Middle frontal gyrus (tissue), 1 donor: ENCODE data around the gene ADCY4.
"Not testable (repeated sequence)": the region's sequence is repeated elsewhere in the genome, so short reads cannot be mapped to it uniquely, and the experiment has no call there.

Source experiments
- DNase-seq: peaks from one replicate; pipeline ENCODE4 v3.0.0-alpha.2; 2015; ENCODE audit warnings: low spot score; ENCODE audit errors: extremely low spot score

ADCY4 gene

DNA sequence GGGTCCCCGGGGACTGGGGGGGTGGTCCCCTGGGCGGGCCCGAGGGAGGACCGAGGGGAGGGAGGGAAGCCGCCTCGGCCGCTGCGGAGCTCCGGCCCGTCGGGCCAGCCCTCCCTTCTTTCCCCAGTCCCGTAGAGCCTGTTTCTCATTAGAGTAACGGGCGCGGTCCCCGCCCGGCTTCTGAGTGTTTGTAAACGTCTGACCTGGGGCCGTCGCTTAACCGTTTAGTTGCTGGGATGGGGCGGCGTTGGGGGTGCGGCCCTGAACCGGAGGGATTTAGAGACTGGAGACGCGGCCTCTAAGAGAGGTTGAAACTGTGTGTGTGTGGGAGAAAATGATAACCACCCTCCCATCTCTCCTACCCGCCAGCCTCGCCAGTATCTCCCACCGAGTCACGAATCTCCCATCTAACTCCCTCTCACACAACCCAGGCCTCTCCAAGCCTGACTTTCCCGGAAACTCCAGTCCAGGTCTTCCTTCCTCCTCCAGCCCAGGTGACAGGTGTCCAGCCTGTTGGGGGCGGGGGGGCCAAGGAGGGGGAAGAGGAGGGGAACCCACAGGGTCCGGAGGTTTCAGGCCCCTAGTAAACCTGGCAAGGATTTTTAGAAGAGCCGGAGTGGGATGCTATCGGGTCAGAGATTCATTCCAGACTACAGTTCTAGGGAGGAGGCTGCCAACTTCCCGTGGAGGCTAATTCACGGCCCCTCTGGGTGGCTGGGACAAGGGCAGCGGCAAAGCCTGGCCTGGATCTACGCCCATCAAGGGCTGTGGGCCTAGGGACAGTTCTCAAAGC, 32.0 kb upstream of the ADCY4 start:
- no peak for DNase-seq

DNA sequence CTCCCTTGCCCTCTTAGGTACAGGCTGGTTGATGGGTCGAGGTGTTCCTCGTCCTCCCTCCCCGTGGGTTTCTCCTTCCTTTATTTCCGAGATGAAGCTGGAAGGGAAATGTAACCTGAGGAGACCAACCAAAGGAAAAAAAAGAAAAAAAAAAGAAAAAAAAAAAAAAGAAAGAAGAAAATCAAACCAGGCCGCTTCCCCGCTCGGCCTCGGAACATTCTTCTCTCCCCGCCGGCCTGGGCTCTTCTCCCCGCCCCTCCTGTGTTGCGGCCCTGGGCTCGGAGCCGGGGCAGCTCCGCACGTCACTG, 31.5 kb upstream of the ADCY4 start:
- no peak for DNase-seq

DNA sequence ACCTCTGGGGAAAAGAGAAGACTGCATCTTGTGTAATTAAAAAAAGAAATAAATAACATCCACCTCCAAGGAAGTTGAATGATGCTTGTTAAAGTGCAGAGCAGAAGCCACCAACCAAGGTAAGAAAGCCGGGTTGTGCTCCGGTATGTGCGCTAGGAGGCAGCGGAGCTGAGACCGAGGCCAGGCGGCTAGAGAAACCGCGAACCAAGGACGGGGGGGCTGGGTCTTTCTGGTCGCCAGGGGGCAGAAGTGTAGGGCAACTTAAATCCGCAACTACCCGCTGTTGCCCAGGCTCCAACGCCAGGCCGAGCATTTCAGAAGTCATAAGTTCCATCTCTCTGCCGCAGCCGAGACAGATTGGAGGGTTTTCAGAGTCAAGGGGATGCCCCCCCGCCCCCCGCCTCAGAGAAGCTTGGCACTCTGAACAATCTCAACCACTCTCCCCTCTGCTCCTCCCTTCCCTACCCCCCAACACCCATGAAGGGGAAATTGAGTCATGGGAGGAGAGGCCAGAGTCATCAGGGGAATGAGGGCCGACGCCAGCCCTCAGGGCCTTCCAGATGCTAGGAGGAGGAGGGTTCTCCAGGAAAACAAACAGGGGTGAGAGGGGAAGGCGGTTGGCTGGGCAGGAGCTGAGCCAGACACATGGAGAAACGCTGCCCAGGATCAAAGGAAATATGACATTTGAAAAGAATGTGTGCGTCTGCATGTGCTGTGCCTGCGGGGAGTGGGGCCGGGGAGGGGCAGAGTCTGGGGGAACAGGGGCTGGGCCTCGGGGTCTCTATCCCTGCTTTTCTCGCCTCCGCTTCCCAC, 30.9 kb upstream of the ADCY4 start:
- no peak for DNase-seq

DNA sequence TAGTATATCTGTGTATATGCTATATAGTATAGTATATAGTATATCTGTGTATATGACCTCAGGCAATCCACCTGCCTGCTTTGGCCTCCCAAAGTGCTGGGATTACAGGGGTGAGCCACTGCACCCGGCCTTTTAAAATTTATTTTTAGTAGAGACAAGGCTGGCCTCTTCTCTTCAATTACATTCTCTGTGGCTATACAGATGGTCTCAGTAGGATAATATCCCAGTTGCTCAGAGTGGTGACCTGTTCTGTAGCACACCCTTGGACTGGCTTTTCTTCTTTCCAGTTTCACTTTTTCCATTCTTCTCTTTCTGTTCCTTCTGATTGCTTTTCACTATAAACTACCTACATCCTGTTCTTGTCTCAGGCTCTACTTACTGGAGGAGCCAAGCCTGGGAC, 30.0 kb upstream of the ADCY4 start:
- DNase-seq = no peak

DNA sequence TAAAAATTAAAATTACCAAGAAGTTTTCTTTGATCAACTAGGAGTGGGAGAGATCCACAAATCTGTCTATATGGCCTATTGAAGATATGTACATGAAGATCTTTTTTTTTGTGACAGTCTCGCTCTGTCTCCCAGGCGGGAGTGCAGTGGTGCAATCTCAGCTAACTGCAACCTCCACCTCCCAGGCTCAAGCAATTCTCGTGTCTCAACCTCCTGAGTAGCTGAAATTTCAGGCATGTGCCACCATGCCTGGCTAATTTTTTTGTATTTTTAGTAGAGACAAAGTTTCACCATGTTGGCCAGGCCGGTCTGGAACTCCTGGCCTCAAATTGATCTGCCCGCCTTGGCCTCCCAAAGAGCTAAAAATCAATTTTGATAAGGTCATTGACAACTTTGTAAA, 28.5 kb upstream of the ADCY4 start:
- no peak for DNase-seq

DNA sequence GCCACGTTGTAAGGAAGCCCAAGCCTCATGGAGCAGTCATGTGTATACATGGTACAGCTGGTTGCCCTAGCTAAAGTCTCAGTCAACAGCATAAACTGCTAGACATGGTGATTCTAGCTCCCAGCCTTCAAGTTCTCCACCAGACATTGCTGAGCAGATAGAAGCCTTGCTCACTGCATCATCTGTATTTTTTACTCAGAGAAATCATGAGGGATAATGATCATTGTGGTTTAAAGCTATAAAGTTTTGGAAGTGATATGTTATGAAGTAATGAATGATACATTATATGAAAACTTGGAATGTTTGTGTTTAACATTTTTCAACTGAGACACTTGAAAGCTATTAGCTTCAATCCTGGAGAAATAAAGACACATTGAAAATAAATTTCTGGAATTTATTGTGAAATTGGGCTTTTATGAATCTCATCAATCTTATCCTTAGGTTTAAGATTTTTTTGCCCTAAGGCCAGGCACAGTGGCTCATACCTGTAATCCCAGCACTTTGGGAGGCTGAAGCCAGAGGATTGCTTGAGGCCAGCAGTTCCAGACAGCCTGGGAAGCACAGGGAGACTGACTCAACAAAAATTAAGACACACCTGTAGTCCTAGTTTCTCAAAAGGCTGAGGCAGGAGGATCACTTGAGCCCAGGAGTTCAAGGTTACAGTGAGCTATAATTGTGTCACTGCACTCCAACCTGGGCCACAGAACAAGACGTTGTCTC, 27.5 kb upstream of the ADCY4 start:
- no peak for DNase-seq

DNA sequence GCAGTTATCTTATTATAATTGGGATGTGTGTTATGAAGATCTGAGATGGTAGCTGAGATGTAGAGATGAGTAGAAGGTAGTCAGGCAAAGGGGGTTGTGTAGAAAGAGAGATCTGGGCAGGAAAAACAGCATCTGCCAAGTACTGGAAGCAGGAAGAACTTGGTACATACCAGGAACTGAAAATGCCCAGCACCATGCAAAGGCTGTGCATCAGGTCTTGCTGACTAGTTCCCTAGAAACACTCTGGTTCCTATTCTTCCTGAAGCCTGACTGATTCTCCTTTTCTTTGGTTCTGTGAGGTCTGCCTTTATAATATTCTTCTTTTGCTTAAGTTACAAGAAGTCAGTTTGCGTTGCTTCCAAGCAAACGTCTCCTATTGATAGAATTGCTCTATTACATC, 26.5 kb upstream of the ADCY4 start:
- no peak for DNase-seq

DNA sequence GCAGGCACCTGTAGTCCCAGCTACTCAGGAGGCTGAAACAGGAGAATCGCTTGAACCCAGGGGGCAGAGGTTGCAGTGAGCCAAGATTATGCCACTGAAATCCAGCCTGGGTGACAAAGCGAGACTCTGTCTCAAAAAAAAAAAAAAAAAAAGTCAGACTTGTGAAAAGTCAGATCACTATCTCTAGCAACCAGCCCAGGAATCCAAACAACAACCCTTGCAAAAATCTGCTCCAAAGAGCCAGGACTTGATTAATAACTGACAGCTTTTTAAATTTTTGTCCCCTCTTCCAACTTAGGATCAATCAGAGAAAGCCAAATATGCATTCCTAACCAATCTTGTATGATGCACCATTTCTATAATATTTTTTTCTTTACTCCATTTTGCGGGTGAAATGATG, 25.4 kb upstream of the ADCY4 start:
- DNase-seq = no peak

DNA sequence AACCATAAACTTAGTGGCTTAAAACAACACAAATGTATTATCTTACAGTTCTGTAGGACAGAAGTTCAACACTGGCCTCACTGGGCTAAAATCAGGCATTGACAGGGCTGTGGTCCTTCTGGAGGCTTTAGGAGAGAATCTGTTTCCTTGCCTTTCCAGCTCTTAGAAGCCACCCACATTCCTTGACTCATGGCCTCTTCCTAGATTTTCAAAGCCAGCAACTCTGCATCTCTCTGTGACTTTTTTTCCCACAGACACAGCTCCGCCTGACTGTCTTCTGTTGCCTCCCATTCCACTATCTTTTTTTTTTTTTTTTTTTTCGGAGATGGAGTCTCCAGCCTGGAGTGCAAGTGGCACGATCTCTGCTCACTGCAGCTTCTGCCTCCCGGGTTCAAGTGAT, 21.3 kb upstream of the ADCY4 start:
- no peak for DNase-seq

DNA sequence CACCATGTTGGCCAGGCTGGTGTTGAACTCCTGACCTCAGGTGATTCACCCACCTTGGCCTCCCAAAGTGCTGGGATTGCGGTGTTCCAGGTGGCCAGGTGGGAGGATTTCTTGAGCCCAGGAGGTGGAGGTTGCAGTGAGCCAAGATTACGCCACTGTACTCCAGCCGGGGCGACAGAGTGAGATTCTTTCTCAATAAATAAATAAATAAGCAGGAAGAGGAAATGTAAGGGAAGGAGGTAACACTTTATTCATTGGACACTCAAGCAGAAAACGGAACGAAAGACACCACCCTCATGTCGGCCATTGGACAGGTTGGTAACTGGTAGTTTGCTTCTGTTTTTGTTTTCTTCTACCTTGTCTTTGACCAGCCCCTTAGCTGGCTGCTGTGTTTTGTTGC, 20.1 kb upstream of the ADCY4 start:
- no peak for DNase-seq

DNA sequence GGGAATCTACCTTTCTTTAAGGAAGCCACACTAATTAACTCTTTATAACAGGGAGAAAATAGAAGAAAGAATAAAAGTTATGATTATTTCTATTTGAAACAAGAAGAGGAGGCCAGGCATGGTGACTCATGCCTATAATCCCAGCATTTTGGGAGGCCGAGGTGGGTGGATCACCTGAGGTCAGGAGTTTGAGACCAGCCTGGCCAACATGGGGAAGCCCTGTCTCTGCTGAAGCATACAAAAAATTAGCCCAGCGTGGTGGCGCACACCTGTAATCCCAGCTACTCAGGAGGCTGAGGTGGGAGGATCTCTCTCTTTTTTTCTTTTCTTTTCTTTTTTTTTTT, 19.6 kb upstream of the ADCY4 start:
- DNase-seq = not testable (repeated sequence)

DNA sequence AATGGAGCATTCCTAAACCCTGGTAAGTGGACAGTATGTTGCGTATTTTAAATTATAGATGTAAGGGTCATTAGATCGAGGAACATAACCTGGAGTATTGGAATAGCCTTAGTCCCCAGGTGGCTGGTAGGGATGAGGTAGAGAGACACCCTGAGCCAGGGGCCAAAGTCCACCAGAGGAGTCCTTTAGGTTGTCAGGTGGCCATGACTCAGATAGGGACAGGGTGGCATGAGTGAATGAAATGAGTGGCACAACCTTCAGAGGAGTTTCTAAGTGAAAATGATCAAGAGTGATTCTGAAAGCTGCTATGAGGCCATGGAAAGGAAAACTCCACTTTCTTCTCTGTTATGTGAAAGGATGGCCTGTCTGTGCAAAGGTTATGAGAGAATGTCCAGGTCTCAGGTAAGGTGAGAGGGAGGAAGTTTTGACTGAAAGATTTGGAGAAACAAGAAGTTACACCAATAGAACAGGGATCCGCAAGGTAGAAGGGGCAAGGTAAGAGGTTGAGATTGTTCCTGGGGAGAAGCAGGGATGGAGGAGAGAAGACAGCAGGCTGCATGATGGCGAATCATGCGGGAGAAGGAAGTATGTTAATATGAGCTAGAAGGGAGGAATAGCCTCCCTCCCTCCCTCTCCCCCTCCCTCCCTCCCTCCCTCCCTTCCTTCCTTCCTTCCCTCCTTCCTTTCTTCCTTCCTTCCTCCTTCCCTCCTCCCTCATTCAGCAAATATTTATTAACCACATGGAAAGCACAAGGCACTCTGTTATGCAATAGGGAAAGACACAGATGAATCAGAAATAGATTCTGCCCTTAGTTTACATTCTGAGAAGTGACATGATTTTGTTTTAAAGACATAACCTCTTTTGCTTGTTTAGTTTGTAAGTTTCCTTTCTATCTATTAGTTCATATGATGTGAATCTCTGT, 18.9 kb upstream of the ADCY4 start:
- DNase-seq = no peak

DNA sequence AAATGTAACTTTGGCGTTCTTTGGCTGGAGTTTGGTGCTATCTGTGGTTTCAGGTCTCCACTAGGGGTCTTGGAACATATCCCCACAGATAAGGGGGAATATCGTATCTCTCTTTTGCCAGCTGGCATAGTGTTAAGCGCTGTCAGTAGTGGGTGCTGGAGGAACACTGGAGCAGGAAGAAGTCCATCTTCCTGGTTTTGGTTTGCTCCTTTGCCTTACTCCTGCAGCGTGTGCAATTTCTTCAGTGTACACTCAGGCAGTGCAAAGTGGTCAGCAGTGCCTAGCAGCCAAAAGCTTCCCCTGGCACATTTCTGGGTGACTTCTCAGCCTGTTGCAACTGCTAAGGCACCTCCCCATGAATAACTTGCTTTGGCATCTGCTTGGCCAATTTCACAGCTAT, 16.6 kb upstream of the ADCY4 start:
- no peak for DNase-seq

DNA sequence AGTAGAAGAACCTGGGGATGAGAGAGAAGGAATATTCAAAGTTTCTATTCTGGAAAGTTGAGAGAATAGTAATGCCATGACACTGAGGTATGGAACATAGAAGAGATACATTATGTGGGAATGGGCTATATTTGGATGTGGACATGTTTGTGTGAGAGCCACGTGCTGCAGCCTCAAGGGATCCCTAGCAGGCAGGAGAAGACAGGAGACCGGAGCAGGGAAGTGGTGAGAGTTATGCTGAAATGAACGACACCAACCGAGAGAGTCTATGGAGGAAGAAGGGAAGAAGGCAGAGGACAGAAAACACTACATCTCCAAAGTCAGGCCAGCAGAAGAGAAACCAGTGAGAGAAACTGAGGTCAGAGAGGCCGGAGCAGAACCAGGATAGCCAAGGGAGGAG, 14.9 kb upstream of the ADCY4 start:
- no peak for DNase-seq

DNA sequence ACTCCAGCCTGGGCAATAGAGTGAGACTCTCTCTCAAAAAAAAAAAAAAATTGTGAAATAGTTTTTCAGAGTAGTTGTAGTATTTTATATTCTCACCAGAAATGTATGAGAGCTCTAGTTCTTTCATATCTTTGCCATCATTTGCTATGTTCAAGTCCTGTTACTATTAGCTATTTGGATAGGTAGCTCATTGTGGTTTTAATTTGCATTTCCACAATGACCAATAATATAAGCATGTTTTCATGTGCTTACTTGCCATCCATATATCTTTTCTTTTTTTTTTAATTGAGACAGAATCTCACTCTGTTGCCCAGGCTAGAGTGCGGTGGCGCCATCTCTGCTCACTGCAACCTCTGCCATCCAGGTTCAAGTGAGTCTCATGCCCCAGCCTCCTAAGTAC, 13.3 kb upstream of the ADCY4 start:
- no peak for DNase-seq

DNA sequence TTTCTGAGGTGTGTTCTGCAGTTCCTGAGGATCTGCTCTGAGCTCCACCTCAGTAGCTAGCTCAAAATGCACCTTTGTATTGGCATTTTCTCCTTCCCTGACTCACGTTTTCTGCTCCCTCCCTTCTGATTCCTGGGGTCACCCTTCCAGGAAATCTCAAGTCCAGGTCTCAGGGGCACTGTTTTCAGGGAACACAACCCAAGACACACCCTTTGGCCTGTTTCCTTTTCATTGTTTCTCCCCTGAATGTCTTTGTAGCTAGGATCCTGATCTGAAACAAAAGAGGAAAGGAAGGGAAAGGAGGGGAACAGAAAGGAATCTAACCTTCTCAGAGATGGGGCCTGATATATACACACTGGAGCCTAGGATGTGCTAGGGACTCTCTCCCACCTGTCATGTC, 12.3 kb upstream of the ADCY4 start:
- no peak for DNase-seq

DNA sequence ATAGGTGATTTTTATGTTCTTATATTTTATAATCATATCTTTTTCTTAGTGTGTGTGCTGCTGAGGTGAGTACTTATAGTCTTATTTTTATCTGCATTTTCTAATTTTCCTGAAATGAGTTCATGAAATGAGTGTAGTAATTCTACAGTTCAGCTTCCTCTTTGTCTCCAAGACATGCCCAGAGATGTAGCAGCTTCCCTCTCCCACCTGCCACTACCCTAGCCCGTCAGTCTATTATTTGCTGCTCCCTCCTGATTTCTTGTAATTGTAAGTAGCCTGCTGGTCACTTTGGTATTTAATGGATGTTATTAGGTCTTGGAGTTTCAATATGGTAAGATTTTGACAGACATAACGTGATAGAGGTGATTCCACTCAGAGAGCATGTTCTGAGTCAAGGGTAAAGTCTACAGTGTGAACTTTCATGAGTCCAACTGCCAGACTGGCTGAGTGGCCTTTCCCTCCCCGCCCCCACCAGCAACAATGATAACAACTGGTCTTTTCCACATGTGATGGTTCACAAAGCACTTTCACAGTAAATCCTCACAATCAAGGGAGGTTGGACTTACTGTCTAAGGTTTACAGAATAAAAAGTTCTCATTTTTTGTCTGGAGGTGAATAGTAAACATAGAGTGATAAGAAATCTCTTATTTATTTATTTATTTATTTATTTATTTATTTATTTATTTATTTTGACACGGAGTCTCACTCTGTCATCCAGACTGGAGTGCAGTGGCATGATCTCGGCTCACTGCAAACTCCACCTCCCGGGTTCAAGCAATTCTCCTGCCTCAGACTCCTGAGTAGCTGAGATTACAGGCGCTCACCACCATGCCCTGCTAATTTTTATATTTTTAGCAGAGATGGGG, 9.2 kb upstream of the ADCY4 start:
- no peak for DNase-seq

DNA sequence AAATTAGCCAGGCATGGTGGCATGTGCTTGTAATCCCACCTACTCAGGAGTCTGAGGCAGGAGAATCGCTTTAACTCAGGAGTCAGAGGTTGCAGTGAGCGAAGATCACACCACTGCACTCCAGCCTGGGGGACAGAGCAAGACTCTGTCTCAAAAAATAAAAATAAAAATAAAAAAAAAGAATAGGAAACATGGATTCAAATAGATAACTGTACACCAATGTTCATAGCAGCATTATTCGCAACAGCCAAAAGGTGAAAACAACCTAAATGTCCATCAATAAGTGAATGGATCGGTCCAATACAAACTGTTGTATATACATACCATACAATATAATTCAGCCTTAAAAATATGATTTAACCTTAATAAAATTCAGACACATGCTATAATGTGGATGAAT, 8.0 kb upstream of the ADCY4 start:
- no peak for DNase-seq

DNA sequence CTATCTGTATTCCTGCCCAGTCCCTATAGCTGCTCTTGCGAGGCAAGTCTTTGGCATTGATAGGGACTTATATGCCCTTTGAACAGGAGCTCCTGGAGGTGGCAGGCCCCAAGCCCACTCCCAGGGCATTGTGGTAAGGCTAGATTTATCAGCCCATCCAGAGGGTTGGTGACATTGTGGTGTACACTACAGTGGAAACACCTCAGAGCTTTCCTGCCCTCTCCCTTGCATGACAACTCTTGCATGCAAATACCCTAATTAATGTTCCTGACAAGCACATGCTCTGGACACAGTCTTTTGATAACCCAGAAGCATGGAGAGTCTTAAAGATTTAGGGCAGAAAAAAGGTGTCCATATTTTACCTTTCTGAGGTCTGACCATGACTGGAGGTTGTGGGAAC, 5.7 kb upstream of the ADCY4 start:
- no peak for DNase-seq

DNA sequence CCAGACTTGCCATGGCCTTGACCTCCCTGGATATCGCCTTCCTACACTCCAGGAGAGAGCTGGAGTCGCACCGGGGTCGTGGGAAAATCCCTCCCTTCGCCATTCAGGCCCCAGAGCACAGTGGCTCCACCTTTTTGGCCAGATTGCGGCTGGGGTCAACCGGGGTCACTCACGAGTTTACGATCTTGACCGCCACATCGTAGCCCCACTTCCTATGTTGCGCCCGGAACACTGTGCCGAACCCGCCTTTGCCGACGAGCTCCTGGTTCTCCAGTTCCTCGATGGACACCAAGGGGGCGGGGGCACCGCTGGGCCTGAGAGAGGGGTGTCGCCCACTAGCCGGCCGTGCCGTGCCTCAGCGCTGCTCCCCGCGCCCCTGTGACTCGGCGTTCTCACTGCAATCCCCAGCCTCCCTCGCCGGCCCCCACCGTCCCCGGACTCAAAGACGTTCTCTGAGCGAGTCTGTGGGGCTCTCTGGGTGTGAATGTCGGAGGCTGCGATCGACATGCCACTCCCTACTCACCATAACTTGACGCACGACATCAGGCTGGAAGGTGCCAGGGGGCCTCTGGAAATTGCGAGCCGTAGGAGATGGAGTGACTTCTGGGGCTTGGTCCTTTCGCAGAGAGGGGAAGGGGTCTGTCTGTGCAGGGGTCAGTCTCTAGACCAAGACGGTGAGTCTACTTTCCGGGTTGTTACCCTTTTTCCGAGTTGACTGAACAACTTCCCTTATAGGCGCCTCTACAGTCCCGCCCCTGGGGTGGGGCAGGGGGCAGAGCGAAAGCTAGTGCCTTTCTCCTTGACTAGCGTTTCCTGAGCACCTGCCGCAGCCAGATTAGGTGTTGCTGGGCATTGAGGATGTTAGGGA, 4.6 kb upstream of the ADCY4 start, which contains the start of gene RIPK3:
Gene RIPK3, minus strand, starts transcription at position 708 of the 868 bp plus-strand sequence. Its CDS starts 165 bp downstream, at position 543.
- DNase-seq = no peak
